Measurements from ENCODE around the gene ISL1.
A peak's percentile ranks its signal among the peaks of the same experiment; 100 is the strongest.

The ISL1 gene

DNA sequence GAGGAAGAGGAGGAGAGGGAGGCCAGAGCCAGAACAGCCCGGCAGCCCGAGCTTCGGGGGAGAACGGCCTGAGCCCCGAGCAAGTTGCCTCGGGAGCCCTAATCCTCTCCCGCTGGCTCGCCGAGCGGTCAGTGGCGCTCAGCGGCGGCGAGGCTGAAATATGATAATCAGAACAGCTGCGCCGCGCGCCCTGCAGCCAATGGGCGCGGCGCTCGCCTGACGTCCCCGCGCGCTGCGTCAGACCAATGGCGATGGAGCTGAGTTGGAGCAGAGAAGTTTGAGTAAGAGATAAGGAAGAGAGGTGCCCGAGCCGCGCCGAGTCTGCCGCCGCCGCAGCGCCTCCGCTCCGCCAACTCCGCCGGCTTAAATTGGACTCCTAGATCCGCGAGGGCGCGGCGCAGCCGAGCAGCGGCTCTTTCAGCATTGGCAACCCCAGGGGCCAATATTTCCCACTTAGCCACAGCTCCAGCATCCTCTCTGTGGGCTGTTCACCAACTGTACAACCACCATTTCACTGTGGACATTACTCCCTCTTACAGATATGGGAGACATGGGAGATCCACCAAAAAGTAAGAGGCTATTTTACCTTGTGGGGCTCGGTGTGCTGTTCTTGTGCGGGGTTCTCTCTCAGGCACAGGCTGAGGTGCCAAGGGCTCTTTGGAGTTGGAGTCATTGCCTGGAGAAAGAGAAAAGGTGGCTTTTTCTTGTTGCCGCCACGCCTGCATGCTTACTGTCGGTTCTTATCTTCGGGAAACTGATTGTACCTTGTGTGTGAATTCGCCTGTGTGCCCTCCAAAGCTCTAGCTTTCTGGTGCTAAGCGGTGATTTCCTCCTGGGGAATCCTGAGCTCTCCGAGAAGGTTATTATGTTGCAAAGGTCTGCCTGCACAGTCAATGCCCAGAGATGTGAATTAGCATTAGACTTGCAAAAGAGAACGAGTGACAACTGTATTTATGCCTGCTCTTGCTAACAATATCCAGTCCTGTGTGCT, at the start of gene ISL1:
TSS of gene ISL1 (plus strand) at position 318 of the 991 bp plus-strand sequence. CDS start at position 542, 224 bp downstream.
- peak; percentile 66 for DNase-seq (ENCODE audit: low read depth)

GRCh38 chr5:51336878-51337277, 46.4 kb upstream of the ISL1 start:
- DNase-seq (ENCODE audit: low read depth), result no peak

GRCh38 chr5:51345106-51345505, 38.1 kb upstream of the ISL1 start:
- DNase-seq (ENCODE audit: low read depth), result peak; percentile 10

DNA sequence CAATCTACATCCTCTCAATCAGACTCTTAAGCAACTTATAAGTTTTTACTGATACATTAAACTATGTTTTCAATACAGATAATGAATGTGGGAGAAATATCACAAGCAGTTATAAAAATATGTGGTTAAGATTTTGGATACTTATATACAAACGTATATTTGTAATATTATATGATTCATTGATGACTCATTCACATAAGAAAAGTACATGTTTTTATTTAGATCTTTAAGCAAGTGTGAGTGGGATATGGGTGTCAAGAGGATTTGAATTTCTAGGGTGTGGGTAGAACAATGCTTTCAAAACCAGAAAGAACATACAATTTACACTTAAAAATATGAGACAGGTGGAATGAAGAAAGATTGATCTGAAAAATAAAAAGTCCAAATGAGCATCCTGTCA, 36.1 kb upstream of the ISL1 start:
- peak; percentile 2 for DNase-seq (ENCODE audit: low read depth)

DNA sequence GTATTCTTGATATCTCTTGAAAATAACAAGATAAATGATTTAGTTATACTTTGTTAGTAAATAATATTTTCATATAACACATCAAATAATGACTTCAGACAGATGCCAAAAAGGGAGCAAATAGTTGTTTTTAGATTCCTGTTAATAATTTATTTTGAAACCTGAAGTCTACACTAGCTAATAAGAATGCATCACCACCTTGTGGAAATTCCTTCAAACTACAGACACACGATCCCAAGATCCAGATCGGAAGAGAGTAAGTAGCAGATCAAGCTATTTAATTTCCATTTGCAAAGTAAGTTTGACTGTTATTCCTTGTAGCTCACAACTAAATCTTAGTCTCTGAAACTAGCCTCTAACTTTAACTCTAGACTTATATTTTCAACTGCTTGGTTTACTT, 35.5 kb upstream of the ISL1 start:
- DNase-seq (ENCODE audit: low read depth), result peak; percentile 0

GRCh38 chr5:51371052-51371451, 12.2 kb upstream of the ISL1 start:
- no peak for DNase-seq (ENCODE audit: low read depth)

- no peak for DNase-seq (ENCODE audit: low read depth)
Observed at GRCh38 chr5:51373880-51374523, 9.2 kb upstream of the ISL1 start.

- no peak for DNase-seq (ENCODE audit: low read depth)
Observed at GRCh38 chr5:51375084-51375483, 8.2 kb upstream of the ISL1 start.

- no peak for DNase-seq (ENCODE audit: low read depth)
Observed at GRCh38 chr5:51376509-51376908, 6.7 kb upstream of the ISL1 start.

GRCh38 chr5:51377151-51378060, 5.8 kb upstream of the ISL1 start:
- DNase-seq (ENCODE audit: low read depth), result no peak

GRCh38 chr5:51378061-51378409, 5.2 kb upstream of the ISL1 start:
- DNase-seq (ENCODE audit: low read depth), result no peak

DNA sequence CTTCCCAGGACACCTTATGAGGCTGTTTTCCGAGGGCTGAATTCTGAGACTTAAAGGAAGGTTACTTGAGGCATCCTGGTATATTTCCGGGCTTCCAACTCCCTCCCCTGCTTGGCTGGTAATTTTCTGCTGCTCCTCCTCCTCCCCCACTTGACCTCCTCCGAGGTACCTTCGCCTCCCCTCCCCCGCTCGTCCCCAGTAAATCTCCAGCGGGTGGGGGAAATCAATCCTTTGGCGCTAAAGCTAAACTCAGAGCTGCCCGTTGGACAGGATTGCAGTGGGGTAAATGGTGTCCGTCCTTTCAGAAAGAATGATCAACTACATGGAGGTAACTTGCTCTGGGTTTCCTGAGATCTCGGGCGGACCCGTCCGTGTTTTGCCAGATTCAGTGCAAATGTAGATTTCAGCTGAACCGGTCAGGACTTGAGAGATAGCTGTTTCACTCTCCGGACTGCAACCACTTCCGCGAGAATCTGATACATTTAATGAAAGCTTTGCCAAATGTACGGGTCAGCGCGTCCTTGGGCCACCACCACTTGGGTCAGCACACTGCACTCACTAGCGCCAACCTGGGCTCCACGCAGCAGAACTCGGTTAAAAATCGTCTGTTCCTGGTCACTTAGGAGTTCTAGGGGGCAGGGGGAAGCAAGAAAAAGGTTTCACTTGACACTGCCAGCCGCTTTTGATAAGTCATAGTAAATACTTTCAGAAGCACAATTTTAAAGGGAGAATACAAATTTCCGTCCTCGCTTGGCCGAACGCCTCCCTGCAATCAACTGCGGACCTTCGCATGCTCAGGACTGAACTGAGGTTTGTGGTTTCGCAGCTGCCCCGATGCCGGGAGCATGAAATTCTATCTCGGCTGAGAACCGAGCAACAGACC, 4.6 kb upstream of the ISL1 start:
- DNase-seq (ENCODE audit: low read depth), result no peak

- no peak for DNase-seq (ENCODE audit: low read depth)
Observed at GRCh38 chr5:51379331-51379700, 3.9 kb upstream of the ISL1 start.

- peak; percentile 56 for DNase-seq (ENCODE audit: low read depth)
Observed at GRCh38 chr5:51380603-51381207, 2.5 kb upstream of the ISL1 start.

GRCh38 chr5:51381761-51382474, 1.3 kb upstream of the ISL1 start:
- peak; percentile 20 for DNase-seq (ENCODE audit: low read depth)

GRCh38 chr5:51382521-51383130, 622 bp upstream of the ISL1 start:
- no peak for DNase-seq (ENCODE audit: low read depth)

DNA sequence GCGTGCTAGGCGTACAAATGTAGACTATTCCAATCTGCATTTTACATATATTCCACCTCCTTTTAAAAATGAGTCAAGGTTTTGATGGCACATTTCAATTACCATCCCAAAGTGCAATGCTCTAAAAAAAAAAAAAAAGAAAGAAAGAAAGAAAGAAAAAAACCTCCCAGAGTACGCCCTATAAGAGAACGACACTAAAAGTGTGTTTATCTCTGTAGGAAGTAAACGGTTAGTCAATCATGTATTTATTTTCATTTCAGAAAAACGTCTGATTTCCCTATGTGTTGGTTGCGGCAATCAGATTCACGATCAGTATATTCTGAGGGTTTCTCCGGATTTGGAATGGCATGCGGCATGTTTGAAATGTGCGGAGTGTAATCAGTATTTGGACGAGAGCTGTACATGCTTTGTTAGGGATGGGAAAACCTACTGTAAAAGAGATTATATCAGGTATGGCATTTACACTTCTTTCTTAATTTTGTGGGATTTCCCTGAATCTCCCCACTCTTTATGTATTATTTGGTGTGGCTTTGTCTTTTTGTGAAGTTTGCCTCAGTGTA, 1.1 kb downstream of the ISL1 start:
- no peak for DNase-seq (ENCODE audit: low read depth)

- no peak for DNase-seq (ENCODE audit: low read depth)
Observed at GRCh38 chr5:51385216-51385615, 2.0 kb downstream of the ISL1 start.

Data from ELR (cell line).